Fibroblast of lung (primary cell): ENCODE data around the gene ITPR2.

ENCODE experiments used
- EZH2 ChIP-seq: IDR thresholded peaks from 2 replicates; pipeline ENCODE4 v1.5.1; 2012; ENCODE audit warnings: low read length, control low read depth, mild to moderate bottlenecking; ENCODE audit errors: missing control alignments
- TF ChIP-seq, protein P1 (sequence below), 2 donors: IDR thresholded peaks in 1 of 2; conservative IDR thresholded peaks in 1 of 2; 1 replicate in 1 of 2; 2 replicates in 1 of 2; pipeline ENCODE4 v1.5.1; 2011 to 2012; ENCODE audit warnings: low read length in 2 of 2, control low read depth in 1 of 2, inconsistent platforms in 1 of 2, low read depth in 1 of 2, mild to moderate bottlenecking in 1 of 2

DNA sequence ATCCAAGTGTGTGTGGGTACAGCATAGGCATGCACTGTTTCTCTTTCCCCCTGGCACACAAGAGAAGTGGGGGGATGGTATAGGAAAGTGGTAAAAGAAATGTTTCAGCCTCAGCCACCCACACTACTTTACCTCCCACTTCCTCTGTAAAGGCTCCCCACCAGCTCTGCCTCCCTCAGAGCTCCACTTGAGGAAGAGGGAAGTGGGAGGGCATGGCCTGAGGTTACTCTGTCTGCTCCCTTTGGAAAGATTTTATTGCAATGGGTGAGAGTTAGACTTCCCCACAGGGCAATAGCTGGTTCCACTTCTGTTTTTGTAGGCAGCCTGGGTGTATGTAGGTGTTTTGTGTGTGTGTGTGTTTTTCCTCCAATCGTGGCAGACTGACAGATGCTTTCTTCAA is 492.3 kb downstream of the ITPR2 start:
- TF ChIP-seq, protein P1, sequence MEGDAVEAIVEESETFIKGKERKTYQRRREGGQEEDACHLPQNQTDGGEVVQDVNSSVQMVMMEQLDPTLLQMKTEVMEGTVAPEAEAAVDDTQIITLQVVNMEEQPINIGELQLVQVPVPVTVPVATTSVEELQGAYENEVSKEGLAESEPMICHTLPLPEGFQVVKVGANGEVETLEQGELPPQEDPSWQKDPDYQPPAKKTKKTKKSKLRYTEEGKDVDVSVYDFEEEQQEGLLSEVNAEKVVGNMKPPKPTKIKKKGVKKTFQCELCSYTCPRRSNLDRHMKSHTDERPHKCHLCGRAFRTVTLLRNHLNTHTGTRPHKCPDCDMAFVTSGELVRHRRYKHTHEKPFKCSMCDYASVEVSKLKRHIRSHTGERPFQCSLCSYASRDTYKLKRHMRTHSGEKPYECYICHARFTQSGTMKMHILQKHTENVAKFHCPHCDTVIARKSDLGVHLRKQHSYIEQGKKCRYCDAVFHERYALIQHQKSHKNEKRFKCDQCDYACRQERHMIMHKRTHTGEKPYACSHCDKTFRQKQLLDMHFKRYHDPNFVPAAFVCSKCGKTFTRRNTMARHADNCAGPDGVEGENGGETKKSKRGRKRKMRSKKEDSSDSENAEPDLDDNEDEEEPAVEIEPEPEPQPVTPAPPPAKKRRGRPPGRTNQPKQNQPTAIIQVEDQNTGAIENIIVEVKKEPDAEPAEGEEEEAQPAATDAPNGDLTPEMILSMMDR (conservative IDR thresholded peaks at IDR 0.05 in 1 of 2, IDR thresholded peaks at IDR 0.05 in 1 of 2; ENCODE audit: low read depth in 1 of 2, low read length in 2 of 2) = no peak
- TF ChIP-seq EZH2 = no peak
